Fibroblast of the aortic adventitia (primary cell): ENCODE measurements around the gene PPP1R17. TPM values are rescaled to one million over a fixed set of nuclear protein-coding genes. Genes with fewer than 3 reads are reported as not detected.

ENCODE experiments used
- DNase-seq: peaks from one replicate; pipeline ENCODE4 v3.0.0-alpha.2; 2010; ENCODE audit warnings: low read depth
- H3K4me3 ChIP-seq: 2 replicates; pipeline ENCODE4 v1.5.1; 2011; ENCODE audit warnings: low read depth, mild to moderate bottlenecking, control low read depth, low read length, moderate library complexity
- CTCF ChIP-seq: IDR thresholded peaks from 2 replicates; pipeline ENCODE4 v1.5.1; 2011; ENCODE audit warnings: mild to moderate bottlenecking, low read length, control low read depth, inconsistent platforms; ENCODE audit not compliant: insufficient read depth
- total RNA-seq: library from RNA; depleted of rRNA; stranded (reverse); fragments of >200 nt; gene quantifications from 2 replicates; pipeline ENCODE4 v1.2.3, GENCODE V29; 2012; ENCODE audit warnings: low replicate concordance

Gene PPP1R17
- total RNA-seq, 1 donor, result not detected

DNA sequence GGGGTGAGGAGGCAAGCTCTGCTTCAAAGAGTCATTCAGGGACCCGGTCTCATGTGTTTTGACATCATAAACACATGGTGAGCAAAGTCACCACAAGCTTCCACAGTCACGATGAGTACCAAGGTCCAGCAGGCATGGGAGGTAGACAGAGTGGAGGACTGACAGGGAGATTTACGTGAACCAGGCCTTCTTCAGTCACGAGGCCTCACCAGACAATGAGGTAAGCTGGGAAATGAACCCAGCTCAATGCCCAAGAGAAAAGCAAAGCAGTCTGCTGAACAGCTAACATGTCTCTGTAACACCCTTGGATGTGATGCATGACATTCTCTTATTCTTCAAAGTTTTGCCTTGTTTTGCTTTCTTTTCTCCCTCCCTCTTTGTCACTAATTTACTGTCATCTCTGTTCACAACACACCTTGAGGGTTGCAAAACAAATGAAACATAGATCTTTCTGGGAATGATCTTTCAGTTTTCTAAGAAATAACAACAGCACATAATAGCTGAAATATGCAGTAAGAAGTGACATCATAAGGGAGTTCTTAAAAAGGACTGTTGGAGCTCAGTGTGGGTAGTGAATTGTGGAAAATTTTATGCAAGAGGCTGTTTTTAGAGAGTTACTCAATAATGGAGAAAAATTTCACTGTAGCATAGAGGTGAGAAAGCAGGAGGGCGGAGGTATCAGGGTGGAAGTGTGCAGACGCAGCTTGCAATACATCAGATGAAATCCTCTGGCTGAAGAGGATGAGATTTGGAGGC is 9.0 kb downstream of the PPP1R17 start:
- DNase-seq, result no peak
- TF ChIP-seq CTCF, result no peak
- H3K4me3 ChIP-seq, result no peak overlapping the region

DNA sequence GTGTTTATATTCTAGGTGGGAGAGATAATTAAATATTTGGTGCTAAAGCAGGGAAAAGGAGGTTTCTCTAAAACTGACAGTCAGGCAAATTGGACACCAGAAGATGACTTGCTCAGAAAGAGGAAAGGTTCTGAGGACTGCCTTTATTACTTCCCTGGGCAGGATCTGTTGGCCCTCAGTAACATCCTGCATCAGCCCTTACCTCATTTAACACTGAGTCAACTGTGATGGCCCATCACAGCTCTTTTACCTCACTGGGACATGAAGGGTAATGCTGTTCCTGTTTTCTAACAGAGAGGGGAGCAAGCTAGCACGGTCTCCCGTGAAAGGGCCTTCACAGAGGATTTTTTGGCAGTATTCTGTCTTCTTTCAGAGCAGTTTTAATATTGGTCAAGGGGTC is 12.0 kb downstream of the PPP1R17 start:
- no peak for TF ChIP-seq CTCF
- no peak overlapping the region for H3K4me3 ChIP-seq
- DNase-seq, result no peak

DNA sequence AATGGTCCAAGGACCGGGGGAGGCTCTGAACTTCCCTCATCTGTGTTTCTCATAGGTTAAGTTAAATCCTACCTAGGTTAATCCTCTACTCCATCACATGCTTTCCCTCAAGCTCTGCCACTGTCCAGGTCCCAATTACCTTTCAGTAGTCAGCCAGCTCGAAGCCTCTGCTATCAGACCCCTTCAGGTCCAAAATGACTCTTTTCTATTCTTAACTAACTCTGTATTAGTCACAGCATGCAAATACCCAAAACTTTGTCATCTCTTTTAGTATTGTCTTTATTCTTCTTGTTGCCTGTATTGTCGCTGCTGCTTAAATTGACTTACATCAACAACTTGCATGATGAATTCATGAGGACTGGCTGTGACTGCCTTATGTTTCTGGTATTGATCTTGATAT is 15.3 kb downstream of the PPP1R17 start:
- no peak overlapping the region for H3K4me3 ChIP-seq
- TF ChIP-seq CTCF, result no peak
- no peak for DNase-seq

DNA sequence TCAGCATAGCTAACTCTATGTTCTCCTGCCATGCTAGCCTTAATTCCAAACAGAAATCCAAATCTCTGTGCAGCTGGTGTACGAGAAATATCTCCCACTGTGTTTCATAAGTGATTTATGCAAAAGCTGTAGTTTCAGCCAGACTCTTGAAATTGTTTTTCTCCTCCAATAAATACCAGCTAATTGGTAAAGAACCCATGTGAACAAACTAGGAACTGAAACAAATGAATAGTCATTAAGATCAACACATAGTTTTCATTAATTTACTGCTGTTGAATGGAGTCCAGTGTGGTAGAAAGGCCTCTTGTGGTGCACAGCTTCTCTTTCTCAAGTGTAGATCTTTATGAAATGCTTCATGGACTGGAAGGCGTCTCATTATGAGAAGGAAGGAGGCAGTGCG is 18.4 kb downstream of the PPP1R17 start:
- H3K4me3 ChIP-seq, result no peak overlapping the region
- no peak for DNase-seq
- TF ChIP-seq CTCF, result no peak

DNA sequence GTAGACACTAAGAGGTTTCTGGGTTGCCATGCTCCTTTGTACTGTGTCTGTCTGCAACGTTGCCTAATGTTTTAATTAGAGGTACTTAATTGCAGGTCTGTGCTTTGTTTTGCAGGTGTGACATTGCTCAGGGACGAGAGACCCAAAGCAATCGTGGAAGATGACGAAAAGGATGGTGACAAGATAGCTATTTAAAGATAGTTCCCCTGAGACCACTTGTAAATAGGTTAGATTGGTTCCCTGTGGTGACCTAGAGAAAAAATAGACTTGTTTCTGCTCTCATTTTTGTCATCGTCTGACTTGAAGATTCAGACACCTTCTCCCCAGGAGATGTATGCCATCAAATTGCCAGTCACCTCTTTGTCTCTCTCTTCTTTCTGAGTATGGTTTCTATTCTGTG is 20.1 kb downstream of the PPP1R17 start:
- DNase-seq, result no peak
- H3K4me3 ChIP-seq, result no peak overlapping the region
- no peak for TF ChIP-seq CTCF

DNA sequence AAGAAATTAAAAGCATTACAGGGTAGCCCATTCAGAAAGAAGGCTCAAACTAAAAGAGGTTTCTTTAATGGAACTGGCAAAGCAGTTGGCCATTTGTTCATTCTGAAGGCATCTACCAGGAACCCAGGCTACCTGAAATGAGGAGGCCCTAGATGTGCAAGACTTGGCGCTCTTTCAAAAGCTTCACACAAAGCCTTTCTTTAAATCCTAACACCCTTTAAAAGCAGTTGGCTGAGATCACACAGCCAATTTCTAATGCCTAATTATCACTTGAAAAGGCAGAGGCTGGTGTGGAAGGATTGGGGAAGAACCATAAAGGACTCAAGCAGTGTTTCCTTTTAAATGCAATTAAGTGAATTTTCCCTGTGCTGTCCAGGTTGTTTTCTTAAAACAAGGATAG is 23.2 kb downstream of the PPP1R17 start:
- no peak for DNase-seq
- H3K4me3 ChIP-seq, result no peak overlapping the region
- no peak for TF ChIP-seq CTCF

DNA sequence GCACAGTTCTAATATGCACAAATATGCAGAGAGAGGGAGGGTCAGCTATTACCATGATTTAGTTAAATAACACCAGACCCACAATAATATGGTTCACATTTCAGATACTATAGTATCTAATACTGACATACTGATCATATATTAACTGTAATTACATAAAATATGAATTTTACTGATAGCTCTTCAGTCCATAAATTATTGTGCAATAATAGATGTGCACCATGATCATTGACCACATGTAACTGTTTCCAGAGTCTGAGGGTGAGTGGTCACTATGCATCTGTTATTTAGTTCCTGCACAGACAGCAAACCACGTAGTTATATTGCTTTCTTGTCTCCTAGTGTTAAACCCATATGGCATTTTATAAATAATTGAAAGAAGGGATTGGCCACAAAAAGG is 29.3 kb downstream of the PPP1R17 start:
- H3K4me3 ChIP-seq, result no peak overlapping the region
- no peak for TF ChIP-seq CTCF
- no peak for DNase-seq
